Measurements from ENCODE around the gene ORAI2.

- TF ChIP-seq CTCF (IDR thresholded peaks at IDR 0.05): no peak
- TF ChIP-seq POLR2A (IDR thresholded peaks at IDR 0.05): no peak
These were observed 36.8 kb downstream of the ORAI2 start for GRCh38 chr7:102469972-102470825.

All from lower leg skin (tissue), 3 donors.